Ureter (tissue), 1 donor: ENCODE data around the gene MAPKAPK3. TPM values are rescaled to one million over a fixed set of nuclear protein-coding genes. Genes with fewer than 3 reads are reported as not detected.
"Not testable (repeated sequence)": the region's sequence is repeated elsewhere in the genome, so short reads cannot be mapped to it uniquely, and the experiment has no call there.

Experiments
- DNase-seq: peaks from one replicate; pipeline ENCODE4 v3.0.0-alpha.2; 2020; ENCODE audit warnings: low spot score
- total RNA-seq: library from RNA; stranded (reverse); gene quantifications from one replicate; pipeline ENCODE4 v1.2.4, GENCODE V29; 2023
- donor health status: DM: yes; HTN: yes; CAD: no.

The MAPKAPK3 gene
- total RNA-seq, 1 donor from 2014 or later: 34.8 TPM

GRCh38 chr3:50687916-50688315 is 71.0 kb downstream of the MAPKAPK3 start:
- DNase-seq: no peak

GRCh38 chr3:50688602-50689001 is 71.7 kb downstream of the MAPKAPK3 start:
- DNase-seq: not testable (repeated sequence)

- DNase-seq: no peak
Observed at GRCh38 chr3:50689558-50689957, 72.6 kb downstream of the MAPKAPK3 start.

- DNase-seq: no peak
Observed at GRCh38 chr3:50695031-50695430, 78.1 kb downstream of the MAPKAPK3 start.

DNA sequence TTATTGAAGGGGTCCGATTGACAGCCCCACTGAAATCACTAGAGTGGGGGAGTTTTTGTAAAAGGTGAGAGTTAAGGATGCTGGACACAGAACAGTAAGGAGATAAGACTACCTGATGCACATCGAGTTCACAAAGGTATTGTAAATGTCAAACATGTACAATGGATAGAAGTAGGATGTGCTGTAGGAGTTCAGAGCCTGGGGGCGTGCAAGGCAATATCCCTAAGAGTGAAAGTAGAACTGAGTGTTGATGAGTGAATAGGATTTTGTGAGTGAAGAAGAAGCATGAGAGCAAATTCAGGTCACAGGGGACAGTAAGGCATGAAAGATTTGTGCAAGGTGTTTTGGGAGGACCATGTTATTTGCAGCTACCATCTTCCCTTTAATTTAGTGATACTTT is 79.3 kb downstream of the MAPKAPK3 start:
- DNase-seq: no peak

- DNase-seq: no peak
Observed at GRCh38 chr3:50698269-50698668, 81.3 kb downstream of the MAPKAPK3 start.

Other genes starting within 250 kb of the MAPKAPK3 start
- 2.6 TPM for gene CACNA2D2, start 113.5 kb upstream of the MAPKAPK3 start, total RNA-seq
- 8.0 TPM for gene C3orf18, start 49.4 kb upstream of the MAPKAPK3 start, total RNA-seq
- gene HEMK1, start 47.6 kb upstream of the MAPKAPK3 start, total RNA-seq: 34.4 TPM
- gene CISH, start 5.4 kb upstream of the MAPKAPK3 start, total RNA-seq: 15.0 TPM
- gene DOCK3, start 57.8 kb downstream of the MAPKAPK3 start, total RNA-seq: 6.0 TPM